Tibial artery (tissue), 4 donors: ENCODE results near the gene SLC15A1.
A peak's percentile ranks its signal among the peaks of the same experiment; 100 is the strongest.

Experiments
- DNase-seq, 2 donors: peaks; one replicate each; pipeline ENCODE4 v3.0.0-alpha.2; 2019
- H3K27ac ChIP-seq, 2 donors: fragments of 200-600 bp; sonication (generic) in 1 of 2; 1 replicate in 1 of 2; 2 replicates in 1 of 2; pipeline ENCODE4 v1.5.1; 2018 to 2019; ENCODE audit warnings: mild to moderate bottlenecking in 1 of 2
- H3K27me3 ChIP-seq, 2 donors: fragments of 200-600 bp; sonication (generic) in 1 of 2; one replicate each; pipeline versions ENCODE4 v1.5.1 to v1.6.0; 2016 to 2019
- H3K36me3 ChIP-seq, 3 donors: fragments of 200-600 bp; sonication (generic) in 2 of 3; one replicate each; pipeline ENCODE4 v1.5.1; 2016 to 2019; ENCODE audit warnings: mild to moderate bottlenecking in 2 of 3
- H3K4me1 ChIP-seq, 4 donors: fragments of 200-600 bp; sonication (generic) in 2 of 4; 1 replicate in 3 of 4; 2 replicates in 1 of 4; pipeline ENCODE4 v1.5.1; 2016 to 2019
- H3K4me3 ChIP-seq, 2 donors: fragments of 200-600 bp; sonication (generic) in 1 of 2; 1 replicate in 1 of 2; 2 replicates in 1 of 2; pipeline ENCODE4 v1.5.1; 2018 to 2019; ENCODE audit warnings: mild to moderate bottlenecking in 2 of 2
- H3K9me3 ChIP-seq, 3 donors: fragments of 200-600 bp; sonication (generic) in 1 of 3; one replicate each; pipeline ENCODE4 v1.5.1; 2016 to 2019
- CTCF ChIP-seq, 2 experiments: fragments of 200-600 bp in 1 of 2; fragments of 450-650 bp in 1 of 2; IDR thresholded peaks; one replicate each; pipeline ENCODE4 v1.5.1; 2017 to 2019; ENCODE audit warnings: antibody characterized with exemption in 2 of 2, mild to moderate bottlenecking in 1 of 2, moderate library complexity in 1 of 2
- intact Hi-C: fragments of 100-400 bp; cut with DNase I; formaldehyde crosslinking; loops from one replicate; pipeline ENCODE4 v1.15.0; 2023; ENCODE audit warnings: low total_unique reads

Gene SLC15A1

GRCh38 chr13:98752467-98753290 lies at the start of gene SLC15A1:
TSS of gene SLC15A1 (minus strand) at chr13:98752672. CDS start at chr13:98752598, 74 bp downstream.
- intact Hi-C loops = no loop called here
- H3K27me3 ChIP-seq = peaks cover 0 to 49% of the 10 kb centered on the region in 2 donors
- no peak for TF ChIP-seq CTCF (IDR thresholded peaks at IDR 0.05)
- H3K4me3 ChIP-seq = peak within 1 kb of the TSS; percentile 12 to 41
- no peak within 1 kb of the TSS for H3K27ac ChIP-seq
- peaks cover 0 to 15% (median 13%) of the 10 kb centered on the region in 4 donors for H3K4me1 ChIP-seq
- no peaks in the 10 kb centered on the region for H3K36me3 ChIP-seq
- no peak for DNase-seq
- H3K9me3 ChIP-seq = peaks cover 0 to 12% (median 0%) of the 10 kb centered on the region in 3 donors

GRCh38 chr13:98801626-98802418 lies 49.4 kb upstream of the SLC15A1 start:
- no peak overlapping the region for H3K4me3 ChIP-seq
- H3K4me1 ChIP-seq = no peaks in the 10 kb centered on the region
- no peak overlapping the region for H3K27ac ChIP-seq
- H3K9me3 ChIP-seq = no peaks in the 10 kb centered on the region
- H3K36me3 ChIP-seq = peaks cover 38 to 78% (median 40%) of the 10 kb centered on the region in 3 donors
- no peak for DNase-seq
- intact Hi-C loops = no loop called here
- H3K27me3 ChIP-seq = no peaks in the 10 kb centered on the region
- no peak for TF ChIP-seq CTCF (IDR thresholded peaks at IDR 0.05)

- TF ChIP-seq CTCF (IDR thresholded peaks at IDR 0.05) = no peak
- H3K27me3 ChIP-seq = no peaks in the 10 kb centered on the region
- no peaks in the 10 kb centered on the region for H3K9me3 ChIP-seq
- H3K36me3 ChIP-seq = peaks cover 44 to 82% (median 48%) of the 10 kb centered on the region in 3 donors
- no peak for DNase-seq
- H3K4me3 ChIP-seq = no peak overlapping the region
- H3K27ac ChIP-seq = no peak overlapping the region
- H3K4me1 ChIP-seq = no peaks in the 10 kb centered on the region
- intact Hi-C loops = no loop called here
Observed at GRCh38 chr13:98800078-98800477, 47.6 kb upstream of the SLC15A1 start.

- Histone ChIP-seq H3K4me1 (no peaks in the 10 kb centered on the region), H3K4me3 (no peak overlapping the region), H3K27ac (no peak overlapping the region), H3K36me3 (peaks cover 42 to 82% (median 53%) of the 10 kb centered on the region in 3 donors), H3K9me3 (no peaks in the 10 kb centered on the region), H3K27me3 (no peaks in the 10 kb centered on the region)
- no peak for TF ChIP-seq CTCF (IDR thresholded peaks at IDR 0.05)
- intact Hi-C loops = no loop called here
- no peak for DNase-seq
Observed at GRCh38 chr13:98798849-98799645, 46.6 kb upstream of the SLC15A1 start.

- H3K27me3 ChIP-seq = no peaks in the 10 kb centered on the region
- peaks cover 41 to 79% (median 66%) of the 10 kb centered on the region in 3 donors for H3K36me3 ChIP-seq
- H3K9me3 ChIP-seq = no peaks in the 10 kb centered on the region
- TF ChIP-seq CTCF (IDR thresholded peaks at IDR 0.05) = no peak
- no peak overlapping the region for H3K27ac ChIP-seq
- DNase-seq = no peak
- H3K4me3 ChIP-seq = no peak overlapping the region
- no peaks in the 10 kb centered on the region for H3K4me1 ChIP-seq
- intact Hi-C loops = no loop called here
Observed at GRCh38 chr13:98797456-98797855, 45.0 kb upstream of the SLC15A1 start.
